Measurements from ENCODE around the gene DNMT3A.

Gene DNMT3A

GRCh38 chr2:25190536-25190935 is 151.2 kb downstream of the DNMT3A start:
- peak; percentile 4 to 13 for DNase-seq

GRCh38 chr2:25188405-25188804 is 153.3 kb downstream of the DNMT3A start:
- DNase-seq = no peak

DNA sequence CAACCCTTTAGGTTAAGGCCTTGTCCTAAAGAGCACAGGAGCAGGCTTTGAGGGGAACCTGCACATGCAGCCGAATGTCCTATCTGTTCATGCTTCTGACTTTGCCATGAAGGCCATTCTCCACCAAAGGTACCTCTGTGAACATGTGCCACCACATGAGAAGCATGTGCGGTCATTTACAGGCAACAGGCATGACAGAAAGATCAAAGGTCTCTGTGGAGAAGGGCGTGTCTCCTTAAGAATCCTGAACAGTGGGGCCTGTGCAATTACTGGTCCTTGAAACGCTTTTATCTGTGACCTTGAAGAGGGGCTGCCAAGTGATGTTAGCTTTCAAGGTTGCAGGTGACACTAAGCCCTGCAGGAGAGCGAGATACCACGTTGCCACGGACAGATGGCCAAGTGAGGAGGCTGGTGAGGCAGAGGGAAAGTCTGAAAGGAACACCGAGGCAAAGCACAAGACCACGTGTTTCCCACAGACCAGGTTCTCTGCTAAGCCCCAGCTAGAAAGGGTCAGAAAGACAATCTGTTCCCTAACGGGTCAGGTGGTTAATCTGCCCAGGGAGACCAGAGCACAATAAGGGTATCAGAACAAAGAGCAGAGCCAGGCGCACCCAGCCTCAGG is 153.9 kb downstream of the DNMT3A start:
- DNase-seq = no peak

DNA sequence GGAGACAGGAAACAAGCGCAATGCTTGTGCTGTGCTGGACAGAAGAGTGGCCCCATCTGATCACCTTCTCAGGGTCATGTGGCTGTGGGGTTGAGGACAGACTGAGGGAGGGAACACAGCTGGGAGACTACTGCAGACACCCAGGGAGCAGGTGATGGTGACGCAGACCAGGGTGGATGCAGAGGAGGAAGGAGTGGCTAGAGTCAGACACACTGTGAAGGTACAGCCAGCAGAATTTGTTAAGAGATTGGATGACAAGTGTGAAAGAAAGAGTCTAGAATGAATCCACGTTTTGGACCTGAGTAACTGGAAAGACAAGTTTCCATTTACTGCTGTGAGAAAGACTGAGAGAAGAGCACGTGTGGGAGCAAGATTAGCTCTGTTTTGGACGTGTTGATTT is 157.5 kb downstream of the DNMT3A start:
- no peak for DNase-seq

DNA sequence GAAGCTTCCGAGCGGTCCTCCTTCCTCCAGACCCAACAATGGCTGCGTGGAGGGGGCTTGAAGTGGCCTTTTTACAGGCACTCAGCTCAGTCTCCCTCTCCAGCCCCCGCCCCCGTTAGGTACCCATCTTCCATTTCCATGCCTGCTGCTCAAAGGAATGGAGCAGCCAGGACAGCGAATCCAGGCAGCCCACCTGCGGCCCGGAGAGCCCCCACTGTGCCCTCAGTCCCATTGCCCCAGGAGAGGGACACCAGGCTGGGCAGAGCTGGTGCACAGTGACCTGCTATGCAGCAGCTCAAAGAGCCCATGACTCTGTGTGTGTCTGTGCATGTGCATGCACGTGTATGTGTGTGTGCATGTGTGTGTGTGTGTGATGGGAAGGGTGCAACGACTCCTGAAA is 162.7 kb downstream of the DNMT3A start:
- no peak for DNase-seq
